Activated CD8-positive, alpha-beta T cell treated with anti-CD3 and anti-CD28 coated beads for 36 hours (primary cell): Measurements from ENCODE around the gene GDF15. TPM values are rescaled to one million over a fixed set of nuclear protein-coding genes. Genes with fewer than 3 reads are reported as not detected.
"Not testable (repeated sequence)": the region's sequence is repeated elsewhere in the genome, so short reads cannot be mapped to it uniquely, and the experiment has no call there.

Experiments
- ATAC-seq: fragments of 200-7000 bp; cut with Tn5 transposase; one replicate; pipeline ENCODE4 v1.10.0; 2021; ENCODE audit warnings: mild to moderate bottlenecking, moderate library complexity
- CTCF ChIA-PET: fragments of 350-600 bp; sonication (Branson Sonifier 250); formaldehyde crosslinking; loops from one replicate; lab custom pipeline; 2021; ENCODE audit warnings: antibody characterized with exemption; lab: Charles Lee
- POLR2A ChIA-PET: fragments of 350-600 bp; sonication (Branson Sonifier 250); formaldehyde crosslinking; loops from one replicate; lab custom pipeline; 2021; ENCODE audit warnings: antibody characterized with exemption; lab: Charles Lee
- DNase-seq: peaks from one replicate; pipeline ENCODE4 v3.0.0-alpha.2; 2020
- H3K27ac Mint-ChIP-seq: one replicate; pipeline ENCODE4 v1.8.0; 2021; ENCODE audit warnings: mild to moderate bottlenecking, mixed read lengths
- H3K27me3 Mint-ChIP-seq: one replicate; pipeline ENCODE4 v1.8.0; 2021; ENCODE audit warnings: mixed read lengths
- H3K36me3 Mint-ChIP-seq: one replicate; pipeline ENCODE4 v1.8.0; 2021; ENCODE audit warnings: low read depth, mixed read lengths
- H3K4me1 Mint-ChIP-seq: one replicate; pipeline ENCODE4 v1.8.0; 2021; ENCODE audit warnings: low read depth, mixed read lengths
- H3K4me3 Mint-ChIP-seq: one replicate; pipeline ENCODE4 v1.8.0; 2021; ENCODE audit warnings: mild to moderate bottlenecking, moderate library complexity, mixed read lengths
- H3K9me3 Mint-ChIP-seq: one replicate; pipeline ENCODE4 v1.8.0; 2021; ENCODE audit warnings: mixed read lengths
- intact Hi-C: fragments of 100-400 bp; cut with micrococcal nuclease; formaldehyde crosslinking; loops from one replicate; pipeline ENCODE4 v1.10.0; 2022
- total RNA-seq, 2 experiments: library from RNA; stranded (reverse); gene quantifications; one replicate each; pipeline ENCODE4 v1.2.3, GENCODE V29; 2021
- TF ChIP-seq, protein P1 (sequence below): fragments of 200-600 bp; IDR thresholded peaks from one replicate; pipeline ENCODE4 v1.8.0; 2022; ENCODE audit warnings: antibody characterized with exemption, mild to moderate bottlenecking

The GDF15 gene
- total RNA-seq, 2 experiments from 2014 or later = not detected

- peaks cover 9% of the 10 kb centered on the region for H3K27me3 Mint-ChIP-seq
- no peaks in the 10 kb centered on the region for H3K9me3 Mint-ChIP-seq
- CTCF ChIA-PET = interaction anchor here (0.8 to 3.1 kb wide), 4 partner anchors 9 to 170 kb away, joined by 3 to 15 read pairs (median 4); no protein-coding TSS in a partner anchor
- no peaks in the 10 kb centered on the region for H3K4me1 Mint-ChIP-seq
- H3K27ac Mint-ChIP-seq = no peak overlapping the region
- DNase-seq (no peak), ATAC-seq (no peak)
- intact Hi-C loops = no loop called here
- POLR2A ChIA-PET = interaction anchor here (1.7 kb wide), 1 partner anchor 39 kb away, joined by 3 read pairs; the partner anchor contains the start of gene PGPEP1
- H3K36me3 Mint-ChIP-seq = no peaks in the 10 kb centered on the region
- no peak overlapping the region for H3K4me3 Mint-ChIP-seq
- TF ChIP-seq, protein P1, sequence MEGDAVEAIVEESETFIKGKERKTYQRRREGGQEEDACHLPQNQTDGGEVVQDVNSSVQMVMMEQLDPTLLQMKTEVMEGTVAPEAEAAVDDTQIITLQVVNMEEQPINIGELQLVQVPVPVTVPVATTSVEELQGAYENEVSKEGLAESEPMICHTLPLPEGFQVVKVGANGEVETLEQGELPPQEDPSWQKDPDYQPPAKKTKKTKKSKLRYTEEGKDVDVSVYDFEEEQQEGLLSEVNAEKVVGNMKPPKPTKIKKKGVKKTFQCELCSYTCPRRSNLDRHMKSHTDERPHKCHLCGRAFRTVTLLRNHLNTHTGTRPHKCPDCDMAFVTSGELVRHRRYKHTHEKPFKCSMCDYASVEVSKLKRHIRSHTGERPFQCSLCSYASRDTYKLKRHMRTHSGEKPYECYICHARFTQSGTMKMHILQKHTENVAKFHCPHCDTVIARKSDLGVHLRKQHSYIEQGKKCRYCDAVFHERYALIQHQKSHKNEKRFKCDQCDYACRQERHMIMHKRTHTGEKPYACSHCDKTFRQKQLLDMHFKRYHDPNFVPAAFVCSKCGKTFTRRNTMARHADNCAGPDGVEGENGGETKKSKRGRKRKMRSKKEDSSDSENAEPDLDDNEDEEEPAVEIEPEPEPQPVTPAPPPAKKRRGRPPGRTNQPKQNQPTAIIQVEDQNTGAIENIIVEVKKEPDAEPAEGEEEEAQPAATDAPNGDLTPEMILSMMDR = no peak
Measured at GRCh38 chr19:18379803-18380747, 5.9 kb upstream of the GDF15 start.

GRCh38 chr19:18380843-18381242, 5.1 kb upstream of the GDF15 start:
- no peak overlapping the region for H3K27ac Mint-ChIP-seq
- no peak for ATAC-seq
- H3K9me3 Mint-ChIP-seq = no peaks in the 10 kb centered on the region
- ChIA-PET POLR2A (interaction anchor here (1.7 kb wide), 1 partner anchor 40 kb away, joined by 3 read pairs; the partner anchor contains the start of gene PGPEP1), CTCF (interaction anchor here (0.9 to 3.1 kb wide), 4 partner anchors 8 to 171 kb away, joined by 3 to 15 read pairs (median 5); no protein-coding TSS in a partner anchor)
- H3K4me3 Mint-ChIP-seq = no peak overlapping the region
- DNase-seq = no peak
- intact Hi-C loops = no loop called here
- H3K4me1 Mint-ChIP-seq = no peaks in the 10 kb centered on the region
- H3K36me3 Mint-ChIP-seq = no peaks in the 10 kb centered on the region
- peaks cover 16% of the 10 kb centered on the region for H3K27me3 Mint-ChIP-seq
- TF ChIP-seq, protein P1 = no peak

DNA sequence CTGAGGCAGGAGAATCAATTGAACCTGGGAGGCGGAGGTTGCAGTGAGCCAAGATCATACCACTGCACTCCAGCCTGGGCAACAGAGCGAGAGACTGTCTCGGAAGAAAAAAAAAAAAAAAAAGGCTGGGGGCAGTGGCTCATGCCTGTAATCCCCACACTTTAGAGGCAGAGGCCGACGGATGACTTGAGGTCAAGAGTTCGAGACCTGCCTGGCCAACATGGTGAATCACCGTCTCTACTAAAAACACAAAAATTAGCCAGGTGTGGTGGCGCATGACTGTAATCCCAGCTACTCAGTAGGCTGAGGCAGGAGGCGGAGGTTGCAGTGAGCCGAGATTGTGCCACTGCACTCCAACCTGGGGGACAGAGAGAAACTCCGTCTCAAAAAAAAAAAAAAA, 2.3 kb upstream of the GDF15 start:
- H3K4me1 Mint-ChIP-seq, H3K4me3 Mint-ChIP-seq, ATAC-seq, intact Hi-C loops, DNase-seq, H3K27ac Mint-ChIP-seq, POLR2A ChIA-PET, H3K9me3 Mint-ChIP-seq, H3K36me3 Mint-ChIP-seq: not testable (repeated sequence)
- CTCF ChIA-PET = interaction anchor here (0.9 to 1.9 kb wide), 2 partner anchors 104 to 106 kb away, joined by 3 to 6 read pairs; no protein-coding TSS in a partner anchor
- peaks cover 37% of the 10 kb centered on the region for H3K27me3 Mint-ChIP-seq

DNA sequence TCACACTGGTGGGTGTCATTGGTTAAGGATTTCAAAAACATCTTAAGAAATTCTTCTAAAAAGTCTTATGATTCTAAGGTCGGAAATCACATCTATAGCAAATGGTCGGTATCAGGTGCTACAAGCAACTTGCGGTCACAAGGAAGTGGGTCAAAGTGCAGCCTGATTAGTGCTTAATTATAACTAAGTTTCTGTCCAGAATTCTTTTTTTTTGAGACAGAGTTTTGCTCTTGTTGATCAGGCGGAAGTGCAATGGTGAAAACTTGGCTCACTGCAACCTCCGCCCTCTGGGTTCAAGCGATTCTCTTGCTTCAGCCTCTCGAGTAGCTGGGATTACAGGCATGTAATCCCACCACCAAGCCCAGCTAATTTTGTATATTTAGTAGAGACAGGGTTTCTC, 1.2 kb upstream of the GDF15 start:
- no peak for ATAC-seq
- H3K27ac Mint-ChIP-seq = no peak overlapping the region
- H3K4me1 Mint-ChIP-seq = peaks cover 6% of the 10 kb centered on the region
- intact Hi-C loops = no loop called here
- no peak for DNase-seq
- ChIA-PET CTCF (interaction anchor here (1.1 to 6.1 kb wide), 2 partner anchors 24 to 54 kb away, joined by 6 to 90 read pairs; no protein-coding TSS in a partner anchor), POLR2A (no interaction called here)
- TF ChIP-seq, protein P1 = no peak
- H3K36me3 Mint-ChIP-seq = no peaks in the 10 kb centered on the region
- no peak overlapping the region for H3K4me3 Mint-ChIP-seq
- H3K27me3 Mint-ChIP-seq = peaks cover 38% of the 10 kb centered on the region
- H3K9me3 Mint-ChIP-seq = no peaks in the 10 kb centered on the region

DNA sequence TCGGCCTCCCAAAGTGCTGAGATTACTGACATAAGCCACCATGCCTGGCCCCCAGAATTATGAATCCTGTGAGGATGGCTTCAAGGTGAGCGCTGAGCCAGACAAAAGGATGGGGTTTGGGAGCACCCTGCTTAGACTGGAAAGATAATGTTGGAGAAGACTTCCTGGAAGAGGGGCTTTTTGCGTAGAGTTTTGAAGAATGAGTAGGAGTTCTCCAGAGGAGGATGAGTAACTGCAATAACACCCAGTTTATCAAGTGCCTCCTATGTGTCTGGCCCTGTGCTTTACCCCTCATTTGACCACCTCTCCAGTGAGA, 641 bp upstream of the GDF15 start:
- intact Hi-C loops = no loop called here
- Mint-ChIP-seq H3K9me3 (no peaks in the 10 kb centered on the region), H3K4me3 (no peak overlapping the region), H3K27ac (no peak overlapping the region), H3K27me3 (peaks cover 38% of the 10 kb centered on the region), H3K36me3 (no peaks in the 10 kb centered on the region), H3K4me1 (peaks cover 6% of the 10 kb centered on the region)
- DNase-seq = no peak
- ChIA-PET CTCF (interaction anchor here (0.5 to 6.7 kb wide), 8 partner anchors 9 to 55 kb away, joined by 3 to 181 read pairs (median 4); partner anchors contain the start of gene SSBP4), POLR2A (no interaction called here)
- TF ChIP-seq, protein P1 = no peak
- no peak for ATAC-seq
